OCI-LY3 (cell line): Measurements from ENCODE around the gene FAM107B.

Source experiments
- H2AFZ ChIP-seq: fragments of 200-600, 300-600 bp; shearing (Covaris generic); 2 replicates; pipeline ENCODE4 v1.6.0; 2014; ENCODE audit warnings: antibody characterized with exemption, low read depth, low read length
- H3K27ac ChIP-seq: fragments of 200-600, 300-600 bp; sonication (generic); 2 replicates; pipeline ENCODE4 v1.5.1; 2014; ENCODE audit warnings: mild to moderate bottlenecking, low read length, moderate library complexity, mixed read lengths
- H3K27me3 ChIP-seq: fragments of 200-600, 300-600 bp; sonication (generic); 2 replicates; pipeline ENCODE4 v1.6.1; 2014; ENCODE audit warnings: low read depth, low read length, mixed read lengths
- H3K36me3 ChIP-seq: fragments of 200-600, 300-600 bp; sonication (generic); replicated peaks from 2 replicates; pipeline ENCODE3; 2014; ENCODE audit warnings: low read depth, low read length, mixed read lengths
- H3K4me1 ChIP-seq: fragments of 300-600, 200-600 bp; sonication (generic); 2 replicates; pipeline ENCODE4 v1.6.1; 2014; ENCODE audit warnings: low read length, mixed read lengths
- H3K4me2 ChIP-seq: fragments of 200-600, 300-600 bp; sonication (generic); 2 replicates; pipeline ENCODE4 v1.6.1; 2014; ENCODE audit warnings: low read length, mixed read lengths
- H3K4me3 ChIP-seq: fragments of 300-600, 200-600 bp; sonication (generic); 2 replicates; pipeline ENCODE4 v1.5.1; 2014; ENCODE audit warnings: antibody characterized with exemption, mild to moderate bottlenecking, low read length, moderate library complexity
- H3K79me2 ChIP-seq: fragments of 300-600, 200-600 bp; shearing (Covaris generic); 2 replicates; pipeline ENCODE4 v1.6.1; 2014; ENCODE audit warnings: mild to moderate bottlenecking, low read length, mixed read lengths
- H3K9ac ChIP-seq: fragments of 300-600, 200-600 bp; shearing (Covaris generic); 2 replicates; pipeline ENCODE4 v1.6.0; 2014; ENCODE audit warnings: mild to moderate bottlenecking, low read length, moderate library complexity
- H3K9me3 ChIP-seq: fragments of 200-600, 300-600 bp; shearing (Covaris generic); 2 replicates; pipeline ENCODE4 v1.6.1; 2014; ENCODE audit warnings: low read length, mixed read lengths; ENCODE audit not compliant: insufficient read depth
- H4K20me1 ChIP-seq: fragments of 200-600, 300-600 bp; sonication (generic); 2 replicates; pipeline ENCODE4 v1.6.1; 2016; ENCODE audit warnings: low read length, mixed read lengths; ENCODE audit not compliant: insufficient read depth
- CTCF ChIP-seq: fragments of 200-600, 300-600 bp; sonication (generic); IDR thresholded peaks from 2 replicates; pipeline ENCODE4 v1.5.1; 2014; ENCODE audit warnings: antibody characterized with exemption, low read length, low read depth
- EZH2phosphoT487 ChIP-seq: fragments of 200-600 bp; shearing (Covaris generic); IDR thresholded peaks from 2 replicates; pipeline ENCODE4 v1.6.1; 2018; ENCODE audit warnings: antibody characterized with exemption, mixed run types, low read depth

Gene FAM107B

GRCh38 chr10:14742815-14743214, 31.9 kb downstream of the FAM107B start:
- Histone ChIP-seq H3K9me3 (no peaks in the 10 kb centered on the region; the same call in 1 of the 2 replicates), H3K4me1 (peaks cover 47% of the 10 kb centered on the region), H3K4me2 (peak overlapping the region; percentile 78), H3K9ac (peak overlapping the region; percentile 36; the same call in 1 of the 2 replicates), H3K79me2 (no peaks in the 10 kb centered on the region), H3K27ac (peak overlapping the region; percentile 98), H3K4me3 (peak overlapping the region; percentile 45), H2AFZ (no peak overlapping the region), H3K27me3 (peaks cover 4% of the 10 kb centered on the region; the same call in 1 of the 2 replicates), H3K36me3 (peaks cover 2% of the 10 kb centered on the region), H4K20me1 (no peaks in the 10 kb centered on the region)
- TF ChIP-seq CTCF (no peak), EZH2phosphoT487 (no peak)

DNA sequence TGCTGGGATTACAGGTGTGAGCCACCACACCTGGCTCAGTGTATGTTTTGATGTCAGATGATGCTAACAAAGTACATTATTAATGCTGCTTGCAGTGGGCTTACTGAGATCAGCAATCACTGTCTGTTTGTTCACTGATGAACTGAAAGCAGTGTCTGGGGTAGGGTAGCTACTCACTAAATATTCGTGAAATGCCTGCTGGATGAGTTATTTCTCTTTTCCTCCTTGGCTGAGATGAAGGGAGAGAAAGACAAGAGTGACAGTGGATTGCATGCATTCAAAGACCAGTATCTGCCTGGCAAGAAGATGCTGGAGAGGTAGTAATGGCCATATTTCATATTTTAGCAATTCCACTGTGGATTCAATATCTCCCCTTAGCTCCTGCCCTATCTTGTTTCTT, 32.3 kb downstream of the FAM107B start:
- Histone ChIP-seq H3K9me3 (no peaks in the 10 kb centered on the region; the same call in 1 of the 2 replicates), H3K27me3 (peaks cover 4% of the 10 kb centered on the region; the same call in 1 of the 2 replicates), H4K20me1 (no peaks in the 10 kb centered on the region), H3K4me2 (peak overlapping the region; percentile 78), H2AFZ (no peak overlapping the region), H3K9ac (peak overlapping the region; percentile 36; the same call in 1 of the 2 replicates), H3K79me2 (no peaks in the 10 kb centered on the region), H3K36me3 (peaks cover 2% of the 10 kb centered on the region), H3K4me3 (peak overlapping the region; percentile 45), H3K4me1 (peaks cover 47% of the 10 kb centered on the region), H3K27ac (peak overlapping the region; percentile 98)
- TF ChIP-seq EZH2phosphoT487 (no peak), CTCF (no peak)

GRCh38 chr10:14740684-14741247, 33.9 kb downstream of the FAM107B start:
- H3K27ac ChIP-seq, result peak overlapping the region; percentile 98

More at GRCh38 chr10:14740684-14741247, 33.9 kb downstream of the FAM107B start:
- no peak for TF ChIP-seq CTCF
- no peak for TF ChIP-seq EZH2phosphoT487
- Histone ChIP-seq H4K20me1 (no peaks in the 10 kb centered on the region), H3K36me3 (peaks cover 2% of the 10 kb centered on the region), H3K27me3 (no peaks in the 10 kb centered on the region), H3K79me2 (no peaks in the 10 kb centered on the region), H3K9ac (peak overlapping the region; percentile 62; the same call in 1 of the 2 replicates), H3K4me3 (peak overlapping the region; percentile 31), H2AFZ (no peak overlapping the region; the same call in 1 of the 2 replicates), H3K4me2 (peak overlapping the region; percentile 64), H3K9me3 (no peaks in the 10 kb centered on the region; the same call in 1 of the 2 replicates), H3K4me1 (peaks cover 58% of the 10 kb centered on the region)
